Central memory CD4-positive, alpha-beta T cell (primary cell): Measurements from ENCODE around the gene TRPV4.

Experiments
- DNase-seq: peaks from one replicate; pipeline ENCODE4 v3.0.0; 2022

The TRPV4 gene

DNA sequence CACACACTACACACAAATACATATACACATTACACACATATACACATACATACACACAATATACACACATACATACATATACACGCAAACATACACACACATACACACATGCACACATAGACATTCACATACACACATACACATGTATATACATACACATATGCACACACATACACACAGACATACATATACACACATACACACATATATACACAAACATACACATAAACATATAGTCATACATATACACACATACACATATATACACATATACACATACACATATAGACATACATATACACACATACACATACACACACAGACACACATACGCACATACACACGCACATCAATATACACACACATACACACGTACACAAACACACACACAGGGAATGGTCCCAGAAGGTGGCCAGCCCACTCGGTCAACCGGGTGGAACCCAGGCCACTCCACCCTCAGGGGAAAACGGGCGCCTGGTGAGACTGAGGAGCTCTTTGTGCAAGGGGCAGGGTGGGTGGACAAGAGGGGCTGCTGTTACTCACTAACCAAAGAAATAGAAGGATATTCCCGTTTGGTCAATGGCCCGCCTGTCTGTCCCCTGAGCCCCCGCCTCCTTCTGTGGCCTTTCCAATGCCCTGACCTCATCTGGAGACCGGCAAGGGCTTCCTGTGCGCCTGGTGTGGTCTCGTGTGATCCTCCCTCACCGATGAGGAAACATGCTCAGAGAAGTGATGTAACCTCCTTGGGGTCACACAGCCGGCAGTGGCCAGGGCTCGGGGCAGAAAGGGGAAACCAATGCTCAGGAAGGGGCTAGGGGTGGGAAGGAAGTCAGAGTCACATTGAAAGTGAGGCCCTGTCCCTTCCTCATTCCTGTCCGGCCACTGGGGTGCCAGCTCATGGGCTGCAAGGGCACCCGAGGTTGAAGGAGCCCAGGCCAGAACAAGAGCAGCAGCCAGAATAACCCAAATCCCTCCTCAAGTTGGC, 5.3 kb downstream of the TRPV4 start:
- DNase-seq, result no peak

DNA sequence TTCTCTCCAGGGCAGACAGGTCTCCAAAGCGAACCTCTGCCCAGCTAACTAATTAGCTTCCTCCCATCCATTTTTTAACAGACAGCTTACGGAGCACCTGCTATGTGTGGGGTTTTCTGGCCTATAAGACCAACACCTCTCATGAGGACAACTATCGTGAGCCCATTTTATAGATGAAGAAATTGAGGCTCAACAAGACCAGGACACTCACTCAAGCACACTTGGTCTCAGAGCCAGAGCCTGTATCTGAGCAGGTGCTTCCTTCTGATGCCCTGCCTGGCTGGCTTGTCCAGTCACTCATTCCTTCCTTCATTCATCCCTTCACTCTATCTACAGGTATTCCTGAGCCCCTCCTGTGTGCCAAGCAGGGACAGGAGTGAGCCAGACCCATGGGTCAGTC, 6.1 kb downstream of the TRPV4 start:
- no peak for DNase-seq

DNA sequence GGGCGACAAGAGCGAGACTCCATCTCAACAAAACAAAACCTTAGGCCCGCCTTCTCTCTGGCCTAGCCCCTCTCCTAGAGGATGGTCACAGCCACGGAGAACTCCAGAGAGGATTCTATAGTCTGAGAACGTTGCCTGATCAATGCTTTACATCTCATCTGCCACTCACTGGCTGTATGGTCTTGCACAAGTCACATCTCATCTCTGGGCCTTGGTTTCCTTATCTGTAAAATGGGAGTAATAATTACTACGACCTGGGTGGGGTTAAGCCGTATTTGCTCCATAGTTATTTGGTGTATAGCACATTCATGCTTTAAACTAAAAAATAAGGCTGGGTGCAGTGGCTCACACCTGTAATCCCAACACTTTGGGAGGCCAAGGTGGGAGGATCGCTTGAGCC, 8.5 kb downstream of the TRPV4 start:
- DNase-seq, result no peak

DNA sequence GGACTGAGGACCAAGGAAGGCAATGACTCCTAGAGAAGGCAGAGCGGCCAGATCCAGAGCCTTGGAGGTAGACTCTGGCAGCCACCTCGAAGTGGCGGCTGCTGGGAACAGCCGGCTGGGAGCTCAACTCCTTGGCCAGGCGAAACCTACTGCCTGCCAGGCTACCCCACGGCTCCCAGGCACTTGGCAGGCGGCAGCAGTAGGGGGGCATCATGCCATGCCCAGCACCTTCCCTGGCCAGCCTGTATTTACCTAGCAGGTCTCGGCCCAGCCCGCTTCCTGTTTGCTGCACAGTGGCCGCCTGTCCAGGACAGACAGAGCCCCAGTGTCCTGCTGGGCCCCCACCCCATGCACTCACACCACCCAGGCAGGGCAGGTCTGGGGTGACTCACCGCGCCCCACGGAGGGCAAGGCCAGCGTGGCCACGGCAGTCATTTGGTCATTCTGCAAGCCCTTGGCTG, 10.2 kb downstream of the TRPV4 start:
- no peak for DNase-seq

- no peak for DNase-seq
Observed at GRCh38 chr12:109822416-109822815, 10.8 kb downstream of the TRPV4 start.

- no peak for DNase-seq
Observed at GRCh38 chr12:109821968-109822367, 11.2 kb downstream of the TRPV4 start.

DNA sequence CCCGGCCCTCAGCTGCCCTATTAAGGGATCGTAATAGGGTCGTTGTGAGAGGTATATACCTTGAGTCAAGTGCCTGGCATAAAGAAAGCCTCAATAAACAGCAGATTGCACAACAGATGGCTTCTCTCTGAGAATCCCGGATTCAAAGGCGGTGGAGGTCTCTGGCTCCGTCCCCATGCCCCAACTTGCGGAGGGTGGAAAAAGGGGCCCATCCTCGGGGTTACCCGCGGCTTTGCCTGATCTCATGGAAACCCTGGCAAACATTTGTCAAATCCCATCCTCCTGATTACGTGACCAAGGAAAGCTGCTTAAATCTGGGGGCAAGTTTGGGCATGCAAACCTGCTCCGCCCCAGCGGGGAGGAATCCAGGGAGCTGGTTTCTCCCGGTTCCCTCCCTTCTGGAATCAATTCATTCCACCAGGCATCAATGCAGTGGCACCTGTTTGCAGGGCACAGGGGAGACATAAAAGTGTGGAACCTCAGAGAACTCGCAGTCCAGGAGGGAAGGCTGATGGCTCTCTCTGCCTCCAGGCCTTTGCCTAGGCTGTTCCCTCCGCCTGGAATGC, 12.3 kb downstream of the TRPV4 start:
- DNase-seq, result no peak

GRCh38 chr12:109818905-109819500, 14.2 kb downstream of the TRPV4 start:
- DNase-seq, result no peak

DNA sequence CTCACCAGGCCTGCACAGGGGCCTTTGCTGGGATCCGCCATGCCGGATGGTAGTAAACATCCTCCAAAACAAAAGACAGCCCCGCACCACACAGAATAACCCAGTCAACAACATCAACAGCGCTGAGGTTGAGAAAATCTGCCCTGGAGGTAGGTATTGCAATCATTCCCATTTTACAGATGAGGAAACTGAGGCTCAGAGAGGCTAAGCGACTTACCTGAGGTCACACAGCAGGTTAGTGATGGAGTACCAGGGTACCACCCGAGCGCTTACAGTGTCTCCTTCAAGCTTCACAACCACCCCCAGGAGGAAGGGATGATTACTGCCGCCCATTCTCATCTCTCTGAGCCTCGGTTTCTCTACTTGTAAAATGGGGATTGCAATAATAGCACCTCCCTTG, 14.9 kb downstream of the TRPV4 start:
- no peak for DNase-seq

DNA sequence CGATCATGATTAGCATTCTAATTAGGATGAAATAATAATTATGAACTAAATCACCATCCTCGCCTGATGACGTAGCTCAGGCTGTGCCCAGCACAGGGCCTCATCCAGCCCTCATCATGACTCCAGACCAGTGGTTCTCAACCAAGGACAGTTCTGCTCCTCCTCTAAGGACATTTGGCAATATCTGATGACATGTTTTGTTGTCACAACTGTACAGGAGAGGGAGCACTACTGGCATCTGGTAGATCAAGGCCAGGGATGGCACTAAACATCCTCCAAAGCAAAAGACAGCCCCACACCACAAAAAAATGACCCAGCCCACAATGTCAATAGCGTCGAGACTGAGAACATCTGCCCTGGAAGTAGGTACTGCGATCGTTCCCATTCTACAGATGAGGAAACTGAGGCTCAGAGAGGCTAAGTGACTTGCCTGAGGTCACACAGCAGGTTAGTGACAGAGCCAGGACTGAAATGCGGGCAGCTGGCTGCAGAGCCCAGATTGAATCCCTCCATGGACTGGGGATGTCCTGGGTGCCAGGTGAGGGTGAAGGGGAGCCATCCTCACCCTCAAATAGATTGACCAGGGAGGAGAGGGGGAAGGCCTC, 15.5 kb downstream of the TRPV4 start:
- DNase-seq, result no peak

GRCh38 chr12:109816870-109817269, 16.3 kb downstream of the TRPV4 start:
- no peak for DNase-seq

GRCh38 chr12:109815757-109816617, 17.2 kb downstream of the TRPV4 start:
- no peak for DNase-seq

DNA sequence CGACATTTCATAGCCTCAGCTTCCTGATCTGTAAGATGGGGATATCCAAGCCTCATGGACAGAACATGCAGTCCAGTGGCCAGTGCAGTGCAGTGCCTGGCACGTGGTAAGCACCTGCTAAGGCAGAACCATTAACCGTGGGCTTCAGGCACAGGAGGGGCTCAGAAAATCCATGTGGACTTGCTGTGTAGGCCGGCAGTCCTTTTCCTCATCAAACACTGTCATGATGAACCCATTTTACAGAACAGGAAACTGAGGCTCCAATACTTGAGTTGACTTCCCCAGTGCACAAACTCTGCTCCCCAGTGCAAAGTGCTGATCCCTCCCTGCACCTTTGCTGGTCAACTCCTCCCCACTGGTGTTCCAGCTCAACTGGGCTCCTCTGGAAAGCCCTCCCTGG, 18.0 kb downstream of the TRPV4 start:
- no peak for DNase-seq

DNA sequence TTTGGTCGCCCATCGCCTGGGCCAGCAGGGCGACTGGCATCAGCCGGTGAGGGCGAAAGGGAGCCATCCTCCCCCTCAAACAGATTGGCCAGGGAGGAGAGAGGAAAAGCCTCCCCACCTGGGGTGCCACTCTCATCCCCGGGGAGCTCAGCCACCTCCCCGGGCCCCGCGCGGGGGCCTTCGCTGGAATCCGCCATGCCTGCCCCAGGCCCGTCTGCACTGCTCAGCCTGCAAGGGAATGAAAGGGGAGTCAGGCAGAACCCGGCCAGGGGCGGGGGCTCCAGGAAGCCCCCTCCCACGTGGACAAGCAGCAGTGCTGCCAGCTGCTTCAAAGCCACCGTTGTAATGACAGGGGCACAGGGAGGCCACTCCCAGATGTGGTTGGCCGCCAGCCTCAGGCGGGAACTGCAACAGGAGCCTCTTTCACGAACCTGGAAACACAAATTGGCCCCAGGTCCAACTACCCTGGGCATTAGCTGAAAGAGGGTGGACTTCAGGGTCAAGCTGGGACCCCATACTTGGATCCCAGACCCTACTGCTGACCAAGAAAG, 18.5 kb downstream of the TRPV4 start:
- DNase-seq, result no peak

- DNase-seq, result no peak
Observed at GRCh38 chr12:109813810-109814416, 19.3 kb downstream of the TRPV4 start.

DNA sequence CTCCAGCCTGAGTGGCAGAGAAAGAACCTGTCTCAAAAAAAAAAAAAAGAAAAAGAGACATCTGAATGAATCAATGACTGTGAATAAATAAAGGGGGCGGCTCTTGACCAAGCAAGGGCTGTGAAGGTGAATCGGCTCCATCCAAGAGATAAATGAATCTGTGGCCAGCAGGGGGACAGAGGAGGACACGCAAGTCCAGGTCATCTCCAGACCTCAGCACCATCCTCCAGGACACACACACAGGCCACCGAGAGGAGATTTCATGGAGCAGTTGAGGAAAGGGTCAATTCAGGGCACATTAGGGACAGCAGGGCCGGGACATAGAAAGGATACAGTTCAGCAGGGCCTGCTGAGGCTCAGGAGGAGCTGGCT, 21.6 kb downstream of the TRPV4 start:
- no peak for DNase-seq

GRCh38 chr12:109810954-109811623, 22.1 kb downstream of the TRPV4 start:
- DNase-seq, result no peak

DNA sequence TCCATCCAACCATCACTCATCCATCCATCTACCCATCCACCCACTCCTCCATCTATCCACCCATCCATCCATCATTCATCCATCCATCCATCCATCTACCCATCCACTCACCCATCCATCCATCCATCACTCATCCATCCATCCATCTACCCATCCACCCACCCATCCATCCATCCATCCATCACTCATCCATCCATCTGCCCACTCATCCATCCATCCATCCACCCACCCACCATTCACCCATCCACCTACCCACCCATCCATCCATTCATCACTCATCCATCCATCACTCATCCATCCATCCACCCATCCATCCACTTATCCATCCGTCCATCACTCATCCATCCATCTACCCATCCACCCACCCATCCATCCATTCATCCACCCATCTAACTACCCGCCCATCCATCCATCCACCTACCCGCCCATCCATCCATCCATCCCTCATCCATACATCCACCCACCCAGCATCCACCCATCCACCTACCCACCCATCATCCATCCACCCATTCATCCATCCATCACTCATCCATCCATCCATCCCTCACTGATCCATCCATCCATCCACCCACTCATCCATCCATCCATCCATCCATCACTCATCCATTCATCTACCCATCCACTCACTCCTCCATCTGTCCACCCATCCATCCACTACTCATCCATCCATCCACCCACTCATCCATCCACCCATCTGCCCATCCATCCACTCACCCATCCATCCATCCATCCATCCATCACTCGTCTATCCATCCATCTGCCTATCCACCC, 24.1 kb downstream of the TRPV4 start:
- DNase-seq, result no peak

GRCh38 chr12:109807954-109808643, 25.1 kb downstream of the TRPV4 start:
- no peak for DNase-seq
